GM21717 (cell line): ENCODE results near the gene REXO1.
"Not testable (repeated sequence)": the region's sequence is repeated elsewhere in the genome, so short reads cannot be mapped to it uniquely, and the experiment has no call there.

Source experiments
- ATAC-seq: cut with Tn5 transposase; IDR thresholded peaks from one replicate; pipeline ENCODE4 v1.9.1; 2021; ENCODE audit warnings: mild to moderate bottlenecking, moderate library complexity; ENCODE audit not compliant: unreplicated experiment

The REXO1 gene

GRCh38 chr19:1848399-1849131 is at the start of gene REXO1:
REXO1 (minus strand) TSS chr19:1848483; CDS start chr19:1848358, 125 bp downstream.
- ATAC-seq: peak; percentile 44

- ATAC-seq: no peak
These were observed 48.2 kb upstream of the REXO1 start for GRCh38 chr19:1896508-1896907.

GRCh38 chr19:1893791-1894190 is 45.5 kb upstream of the REXO1 start:
- ATAC-seq: no peak

- ATAC-seq: no peak
These were observed 41.6 kb upstream of the REXO1 start for GRCh38 chr19:1889907-1890306.

GRCh38 chr19:1888385-1888784 is 40.1 kb upstream of the REXO1 start:
- ATAC-seq: no peak

- ATAC-seq: not testable (repeated sequence)
These were observed 38.1 kb upstream of the REXO1 start for GRCh38 chr19:1886360-1886759.

GRCh38 chr19:1885398-1886119 is 37.3 kb upstream of the REXO1 start, which contains the start of gene ABHD17A:
ABHD17A (minus strand) TSS chr19:1885496; CDS start chr19:1881566, 3,930 bp downstream.
- ATAC-seq: peak; percentile 49

GRCh38 chr19:1884719-1885334 is 36.5 kb upstream of the REXO1 start:
- ATAC-seq: no peak

- no peak for ATAC-seq
These were observed 36.0 kb upstream of the REXO1 start for GRCh38 chr19:1884291-1884718.

GRCh38 chr19:1883784-1884183 is 35.5 kb upstream of the REXO1 start:
- no peak for ATAC-seq

- ATAC-seq: no peak
These were observed 34.8 kb upstream of the REXO1 start for GRCh38 chr19:1882786-1883692.

- no peak for ATAC-seq
These were observed 34.0 kb upstream of the REXO1 start for GRCh38 chr19:1882089-1882785.

GRCh38 chr19:1881393-1882088 is 33.3 kb upstream of the REXO1 start:
- not testable (repeated sequence) for ATAC-seq

GRCh38 chr19:1880611-1881392 is 32.5 kb upstream of the REXO1 start:
- ATAC-seq: no peak

GRCh38 chr19:1879982-1880381 is 31.7 kb upstream of the REXO1 start:
- ATAC-seq: not testable (repeated sequence)

- not testable (repeated sequence) for ATAC-seq
These were observed 30.3 kb upstream of the REXO1 start for GRCh38 chr19:1878583-1878982.

- ATAC-seq: not testable (repeated sequence)
These were observed 29.0 kb upstream of the REXO1 start for GRCh38 chr19:1877280-1877660.

GRCh38 chr19:1876496-1877279 is 28.4 kb upstream of the REXO1 start:
- ATAC-seq: peak; percentile 23
